Prostate gland (tissue), 2 donors: ENCODE measurements around the gene TTLL12.

Source experiments
- POLR2A ChIP-seq: fragments of 450-650 bp; IDR thresholded peaks from one replicate; pipeline ENCODE4 v1.6.1; 2016; ENCODE audit warnings: antibody characterized with exemption, mild to moderate bottlenecking
- TF ChIP-seq, protein P1 (sequence below), 4 experiments: fragments of 200-600 bp in 2 of 4; fragments of 450-650 bp in 2 of 4; sonication (generic) in 2 of 4; IDR thresholded peaks; 1 replicate in 3 of 4; 2 replicates in 1 of 4; pipeline ENCODE4 v1.5.1; 2016 to 2019; ENCODE audit warnings: antibody characterized with exemption in 4 of 4, mild to moderate bottlenecking in 2 of 4, moderate library complexity in 2 of 4

DNA sequence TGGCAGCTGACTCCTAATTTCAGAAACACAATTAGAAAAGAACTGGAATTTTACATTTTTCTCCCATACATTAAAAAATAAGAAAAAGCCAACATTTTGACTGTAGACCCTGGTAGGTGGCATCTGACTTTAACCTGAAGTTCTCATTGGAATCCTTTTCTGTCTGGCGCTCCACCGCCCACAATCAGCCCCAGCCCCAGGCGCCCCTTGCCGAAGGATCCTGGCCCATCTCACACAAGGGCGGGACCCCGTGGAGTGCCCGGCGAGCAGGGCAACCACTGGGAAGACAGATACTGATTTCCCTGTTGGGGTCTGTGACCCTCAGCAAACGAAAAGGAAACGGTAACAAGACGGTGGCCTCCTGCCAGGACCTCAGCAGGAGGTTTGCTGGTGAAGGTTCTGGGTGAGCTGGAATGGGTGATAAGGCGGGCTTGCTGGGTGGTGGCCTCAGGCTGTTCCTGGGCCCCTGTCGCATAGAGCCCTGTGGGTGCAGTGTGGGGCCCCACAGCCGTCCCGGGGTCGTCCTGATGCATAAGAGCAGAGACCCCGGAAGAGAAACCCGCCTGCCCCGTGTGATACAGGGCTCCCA, 19.8 kb downstream of the TTLL12 start:
- TF ChIP-seq, protein P1, sequence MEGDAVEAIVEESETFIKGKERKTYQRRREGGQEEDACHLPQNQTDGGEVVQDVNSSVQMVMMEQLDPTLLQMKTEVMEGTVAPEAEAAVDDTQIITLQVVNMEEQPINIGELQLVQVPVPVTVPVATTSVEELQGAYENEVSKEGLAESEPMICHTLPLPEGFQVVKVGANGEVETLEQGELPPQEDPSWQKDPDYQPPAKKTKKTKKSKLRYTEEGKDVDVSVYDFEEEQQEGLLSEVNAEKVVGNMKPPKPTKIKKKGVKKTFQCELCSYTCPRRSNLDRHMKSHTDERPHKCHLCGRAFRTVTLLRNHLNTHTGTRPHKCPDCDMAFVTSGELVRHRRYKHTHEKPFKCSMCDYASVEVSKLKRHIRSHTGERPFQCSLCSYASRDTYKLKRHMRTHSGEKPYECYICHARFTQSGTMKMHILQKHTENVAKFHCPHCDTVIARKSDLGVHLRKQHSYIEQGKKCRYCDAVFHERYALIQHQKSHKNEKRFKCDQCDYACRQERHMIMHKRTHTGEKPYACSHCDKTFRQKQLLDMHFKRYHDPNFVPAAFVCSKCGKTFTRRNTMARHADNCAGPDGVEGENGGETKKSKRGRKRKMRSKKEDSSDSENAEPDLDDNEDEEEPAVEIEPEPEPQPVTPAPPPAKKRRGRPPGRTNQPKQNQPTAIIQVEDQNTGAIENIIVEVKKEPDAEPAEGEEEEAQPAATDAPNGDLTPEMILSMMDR (IDR thresholded peaks at IDR 0.05): no peak
- TF ChIP-seq POLR2A: no peak
